Medulla oblongata (tissue), 1 donor: ENCODE results near the gene TBC1D24.

Experiments
- DNase-seq: peaks from one replicate; pipeline ENCODE4 v3.0.0-alpha.2; 2015; ENCODE audit errors: extremely low spot score

TBC1D24 gene

DNA sequence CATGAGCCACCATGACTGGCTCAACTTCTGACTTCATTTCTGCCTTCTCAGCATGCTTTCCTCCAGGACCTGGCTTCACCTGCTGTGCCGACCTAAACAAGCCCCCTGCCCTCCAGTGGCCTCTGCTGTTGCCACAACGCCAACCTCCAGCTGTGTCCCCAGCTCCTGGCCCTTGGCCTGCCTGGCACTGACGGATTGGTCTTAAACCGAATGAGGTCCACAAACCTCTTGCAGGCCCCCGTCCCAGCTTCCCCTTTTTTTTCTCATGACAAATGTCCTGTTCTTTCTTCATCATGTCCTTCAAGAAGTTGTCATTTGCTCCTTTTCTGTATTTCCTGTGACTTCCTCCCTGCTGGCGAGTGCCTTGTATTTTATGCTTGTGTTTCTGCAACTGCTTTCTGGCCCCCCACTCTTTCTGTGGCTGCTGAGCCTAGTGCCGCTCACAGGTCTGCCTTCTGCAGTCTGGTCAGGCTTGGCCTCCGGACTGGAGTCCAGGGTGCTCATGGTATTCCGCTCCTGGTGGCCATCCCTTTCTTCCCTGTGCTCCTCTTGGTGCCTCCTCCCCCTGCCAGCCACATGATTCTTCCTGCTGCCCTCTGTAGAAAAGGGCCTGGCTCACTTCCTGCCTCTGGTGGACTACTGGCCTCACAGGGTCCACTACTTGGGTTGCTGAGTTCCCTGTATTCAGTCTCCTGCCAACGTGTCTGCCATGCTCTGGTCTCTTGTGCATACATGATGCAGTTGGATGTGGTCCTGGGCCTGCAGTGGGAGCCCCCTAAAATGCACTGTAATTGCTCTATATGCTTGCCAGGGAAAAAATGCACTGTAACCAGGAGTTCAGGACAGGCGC is 41.7 kb downstream of the TBC1D24 start:
- peak; percentile 74 for DNase-seq

DNA sequence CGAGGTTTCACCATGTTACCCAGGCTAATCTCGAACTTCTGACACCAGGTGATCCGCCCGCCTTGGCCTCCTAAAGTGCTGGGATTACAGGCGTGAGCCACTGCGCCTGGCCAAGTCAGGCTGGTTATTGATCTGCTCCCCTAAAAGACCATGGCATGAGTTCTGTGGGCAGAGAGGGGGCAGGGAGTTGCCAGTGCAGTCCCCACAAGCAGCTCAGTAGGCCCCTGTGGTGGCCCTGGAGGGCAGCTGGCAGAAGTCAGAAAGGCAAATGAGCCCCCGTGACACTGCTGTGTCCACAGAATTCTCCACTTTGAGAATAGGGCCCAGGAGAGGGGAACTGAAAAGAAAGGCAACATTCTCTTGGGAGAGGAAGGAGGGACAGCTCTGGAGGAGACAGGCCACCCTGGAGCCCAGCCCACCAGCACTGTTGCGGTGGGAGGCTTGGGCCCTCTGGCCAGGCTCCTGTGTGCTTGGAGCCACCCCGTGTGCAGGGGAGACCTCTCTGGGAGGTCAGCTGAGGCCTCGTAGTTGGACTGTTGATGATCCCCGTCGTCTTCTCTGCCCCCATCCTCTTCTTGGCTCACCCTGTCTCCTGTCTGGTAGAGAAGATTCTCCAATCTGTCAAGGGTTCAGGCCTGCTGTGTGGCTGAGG is 43.2 kb downstream of the TBC1D24 start:
- no peak for DNase-seq

DNA sequence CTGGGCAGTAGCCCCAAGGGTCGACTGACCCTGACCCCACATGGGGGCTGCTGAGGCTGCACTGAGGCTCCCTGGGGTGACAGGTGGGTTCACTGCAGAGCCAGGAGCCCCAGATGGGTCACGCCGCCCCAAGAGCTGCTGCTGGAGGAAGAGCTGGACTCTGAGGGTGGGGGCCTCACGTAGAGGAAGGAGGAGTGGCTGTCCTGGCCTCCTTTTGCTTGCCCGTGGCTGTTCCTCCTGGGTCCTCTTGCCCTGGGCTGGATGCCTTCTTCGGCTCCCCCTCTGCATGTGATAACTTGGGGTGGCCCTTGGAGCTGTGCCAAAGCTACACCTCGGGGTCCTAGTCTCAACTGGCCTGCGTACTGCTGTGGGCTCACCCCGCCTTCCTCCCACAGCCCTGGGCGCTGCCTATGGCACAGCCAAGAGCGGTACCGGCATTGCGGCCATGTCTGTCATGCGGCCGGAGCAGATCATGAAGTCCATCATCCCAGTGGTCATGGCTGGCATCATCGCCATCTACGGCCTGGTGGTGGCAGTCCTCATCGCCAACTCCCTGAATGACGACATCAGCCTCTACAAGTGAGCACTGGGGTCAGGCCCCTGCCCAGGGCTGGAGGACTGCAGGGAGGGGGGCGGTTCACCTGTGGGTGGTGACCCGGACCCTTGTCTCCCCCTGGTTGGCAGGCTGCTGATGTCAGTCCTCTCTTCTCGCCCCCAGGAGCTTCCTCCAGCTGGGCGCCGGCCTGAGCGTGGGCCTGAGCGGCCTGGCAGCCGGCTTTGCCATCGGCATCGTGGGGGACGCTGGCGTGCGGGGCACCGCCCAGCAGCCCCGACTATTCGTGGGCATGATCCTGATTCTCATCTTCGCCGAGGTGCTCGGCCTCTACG is 44.1 kb downstream of the TBC1D24 start:
- DNase-seq = no peak

DNA sequence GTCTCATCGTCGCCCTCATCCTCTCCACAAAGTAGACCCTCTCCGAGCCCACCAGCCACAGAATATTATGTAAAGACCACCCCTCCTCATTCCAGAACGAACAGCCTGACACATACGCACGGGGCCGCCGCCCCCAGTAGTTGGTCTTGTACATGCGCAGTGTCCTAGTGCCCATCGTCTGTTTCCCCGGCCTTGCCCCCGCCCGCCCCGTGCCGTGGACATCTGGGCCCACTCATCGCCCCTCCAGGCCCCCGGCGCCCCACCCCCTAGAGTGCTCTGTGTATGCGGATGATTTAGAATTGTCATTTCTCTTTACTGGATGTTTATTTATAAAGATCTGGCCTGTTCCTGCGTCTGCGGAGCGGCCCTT is 44.8 kb downstream of the TBC1D24 start:
- DNase-seq = no peak

DNA sequence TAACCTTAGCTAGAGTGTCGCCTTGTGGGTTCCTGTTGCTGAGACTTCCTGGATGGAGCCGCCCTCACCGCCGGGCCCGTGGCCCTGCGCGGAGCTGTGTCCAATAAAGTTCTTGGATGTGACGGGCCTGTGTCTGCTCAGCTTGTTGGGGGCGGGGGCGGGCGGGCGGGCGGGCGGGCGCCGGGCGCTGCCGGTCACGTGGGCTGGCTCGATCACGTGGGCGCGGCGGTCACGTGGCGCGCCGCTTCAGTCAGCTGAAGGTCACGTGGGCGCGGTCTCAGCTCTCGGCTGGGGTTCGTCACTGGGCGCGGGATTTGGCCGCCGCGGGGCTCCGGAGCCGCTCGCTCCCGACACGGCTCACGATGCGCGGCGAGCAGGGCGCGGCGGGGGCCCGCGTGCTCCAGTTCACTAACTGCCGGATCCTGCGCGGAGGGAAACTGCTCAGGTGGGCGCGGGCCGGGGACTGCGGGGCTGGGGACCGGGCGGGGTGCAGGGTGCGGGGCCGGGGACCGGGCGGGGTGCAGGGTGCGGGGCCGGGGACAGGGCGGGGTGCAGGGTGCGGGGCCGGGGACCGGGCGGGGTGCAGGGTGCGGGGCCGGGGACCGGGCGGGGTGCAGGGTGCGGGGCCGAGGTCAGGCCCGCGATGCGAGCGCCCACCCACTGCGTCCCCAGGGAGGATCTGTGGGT is 45.3 kb downstream of the TBC1D24 start, which contains the start of gene AMDHD2:
Gene AMDHD2 (plus strand): TSS at position 275 of the 687 bp plus-strand sequence. CDS start 88 bp downstream, at position 363.
- DNase-seq = peak; percentile 87

GRCh38 chr16:2520784-2521531 is 46.0 kb downstream of the TBC1D24 start:
- DNase-seq = no peak

DNA sequence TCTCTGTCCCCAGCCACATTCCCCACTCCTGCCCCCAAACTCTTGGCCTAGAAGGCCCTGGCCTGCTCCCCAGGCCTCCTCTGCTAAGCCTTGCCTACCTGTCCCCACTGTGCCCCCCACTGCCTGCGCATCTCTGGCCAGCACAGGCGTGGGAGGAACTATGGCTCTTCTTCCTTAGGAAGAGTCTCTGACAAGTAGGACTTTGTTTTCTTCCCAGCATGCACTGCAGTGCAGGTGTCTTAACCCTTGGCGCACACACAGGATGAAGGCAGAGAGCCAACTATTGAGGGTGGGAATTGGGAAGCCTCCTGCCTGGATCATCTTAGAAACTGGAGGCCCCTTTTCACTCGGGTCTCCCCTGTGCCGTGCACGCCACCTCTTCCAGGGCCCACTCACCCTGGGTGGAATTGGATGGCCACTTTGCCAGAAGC is 48.9 kb downstream of the TBC1D24 start:
- no peak for DNase-seq

DNA sequence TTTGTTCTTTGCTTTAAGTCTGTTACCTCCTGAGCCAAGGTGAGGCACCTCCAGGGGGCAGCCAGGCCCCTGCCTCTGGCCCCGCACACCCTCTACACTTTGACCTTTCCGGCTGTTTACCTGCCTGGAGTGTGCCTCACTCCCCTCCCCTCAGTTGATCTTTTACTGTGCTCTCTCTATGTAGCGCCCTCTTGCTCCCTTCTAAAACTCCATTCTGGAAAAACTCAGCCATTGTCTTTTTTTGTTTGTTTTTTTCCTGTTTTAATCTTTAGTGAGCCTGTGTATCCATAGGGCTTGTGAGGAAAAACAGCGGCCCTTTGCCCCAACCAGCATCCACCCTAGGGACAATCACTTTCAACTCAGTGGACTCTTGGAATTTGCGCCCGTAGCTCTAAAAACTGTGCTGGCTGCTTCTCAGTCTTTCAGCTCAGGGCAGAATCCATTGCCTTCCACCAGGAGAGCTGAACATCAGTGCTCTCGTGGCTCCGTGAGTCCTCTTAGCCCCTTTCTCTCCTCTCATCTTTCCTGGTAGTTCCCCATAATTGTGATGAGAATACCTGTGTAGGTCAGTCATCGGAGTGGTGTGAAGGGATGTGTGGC is 49.5 kb downstream of the TBC1D24 start:
- no peak for DNase-seq

DNA sequence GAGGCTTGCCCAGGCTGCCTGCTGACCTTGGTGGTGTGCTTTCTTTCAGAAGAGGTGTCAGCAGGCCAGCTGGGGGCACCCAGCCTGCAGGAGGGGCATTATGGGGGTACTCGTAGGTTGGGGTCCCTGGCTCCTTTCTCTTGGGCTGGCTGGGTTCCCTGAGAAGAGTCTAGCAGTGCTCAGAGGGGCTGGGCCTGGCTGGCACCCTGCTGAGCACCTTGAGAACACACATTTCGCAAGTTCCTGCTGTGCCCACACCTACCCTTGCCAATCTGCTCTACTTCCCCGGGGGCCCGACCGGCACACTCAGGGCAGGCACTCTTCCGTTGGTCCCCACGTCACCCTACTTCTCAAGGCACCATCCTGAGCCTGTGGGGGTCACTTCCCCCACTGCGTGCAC is 51.2 kb downstream of the TBC1D24 start:
- DNase-seq = no peak

DNA sequence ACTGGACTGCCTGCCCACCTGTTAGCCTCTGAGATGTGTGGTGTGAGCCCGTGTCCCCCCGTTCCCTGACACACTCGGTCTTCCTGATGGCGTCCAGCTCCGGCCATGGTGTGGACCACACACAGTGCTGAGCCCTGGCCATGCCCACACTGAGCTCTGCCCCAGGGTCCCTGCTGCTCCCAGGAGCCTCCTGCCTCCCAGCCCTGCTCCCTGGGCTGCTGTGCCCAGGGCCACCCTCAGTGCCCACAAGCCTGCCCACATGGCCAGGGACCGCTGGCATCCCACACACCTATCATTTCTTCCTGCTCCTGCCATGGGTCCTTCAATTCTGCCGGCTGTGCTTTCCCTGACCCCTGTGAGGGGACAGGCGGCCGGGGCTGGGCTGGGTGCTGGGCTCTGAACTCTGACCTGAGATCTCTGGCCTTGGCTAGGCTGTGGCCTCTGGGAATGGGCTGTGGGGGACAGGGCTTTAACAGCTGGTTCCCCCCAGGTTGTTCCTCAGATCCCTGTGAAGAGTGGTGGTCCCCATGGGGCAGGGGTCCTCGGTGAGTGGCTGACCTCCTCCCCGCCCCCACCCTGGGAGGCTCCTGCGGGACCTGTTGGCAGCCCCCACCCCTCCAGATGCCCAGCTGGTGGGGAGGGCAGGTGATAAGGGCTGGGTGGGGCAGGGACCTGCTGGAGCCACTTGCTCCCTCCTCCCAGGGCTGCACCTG is 52.3 kb downstream of the TBC1D24 start:
- DNase-seq = no peak

GRCh38 chr16:2527784-2528100 is 52.8 kb downstream of the TBC1D24 start:
- no peak for DNase-seq

- DNase-seq = no peak
Observed at GRCh38 chr16:2528161-2529060, 53.5 kb downstream of the TBC1D24 start.

- DNase-seq = no peak
Observed at GRCh38 chr16:2529061-2529931, 54.4 kb downstream of the TBC1D24 start.

DNA sequence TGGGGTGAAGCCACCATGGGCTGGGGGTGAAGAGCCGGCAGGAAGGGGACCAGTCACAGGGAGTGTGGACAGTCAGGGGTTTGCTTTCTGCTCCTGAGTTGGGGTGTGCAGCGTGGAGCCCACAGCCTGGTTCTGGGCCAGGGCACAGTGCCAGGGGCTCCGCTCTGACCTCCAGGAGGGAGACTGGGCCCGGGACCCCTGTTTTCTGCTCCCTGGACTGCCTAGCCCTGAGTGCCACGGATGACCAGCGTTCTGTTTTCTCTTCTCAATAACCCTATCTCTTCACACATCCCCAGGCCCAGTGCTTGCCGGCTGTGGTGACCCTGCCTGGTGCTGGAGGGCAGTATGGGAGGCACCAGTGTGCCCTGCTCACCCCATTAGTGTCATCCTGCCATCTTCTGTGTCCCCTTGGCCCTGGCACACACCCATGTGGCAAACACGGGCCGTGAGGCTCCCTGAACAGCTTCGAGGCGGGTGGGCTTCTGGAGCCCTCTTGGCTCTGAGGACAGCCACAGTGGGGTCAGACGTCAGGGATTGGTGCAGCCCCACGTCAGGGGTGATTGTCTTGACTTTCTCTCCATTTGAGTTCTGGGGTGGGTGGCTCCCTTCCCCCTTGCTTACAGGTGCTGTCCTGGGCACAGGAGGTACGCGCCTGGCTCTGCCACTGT is 55.2 kb downstream of the TBC1D24 start:
- no peak for DNase-seq

DNA sequence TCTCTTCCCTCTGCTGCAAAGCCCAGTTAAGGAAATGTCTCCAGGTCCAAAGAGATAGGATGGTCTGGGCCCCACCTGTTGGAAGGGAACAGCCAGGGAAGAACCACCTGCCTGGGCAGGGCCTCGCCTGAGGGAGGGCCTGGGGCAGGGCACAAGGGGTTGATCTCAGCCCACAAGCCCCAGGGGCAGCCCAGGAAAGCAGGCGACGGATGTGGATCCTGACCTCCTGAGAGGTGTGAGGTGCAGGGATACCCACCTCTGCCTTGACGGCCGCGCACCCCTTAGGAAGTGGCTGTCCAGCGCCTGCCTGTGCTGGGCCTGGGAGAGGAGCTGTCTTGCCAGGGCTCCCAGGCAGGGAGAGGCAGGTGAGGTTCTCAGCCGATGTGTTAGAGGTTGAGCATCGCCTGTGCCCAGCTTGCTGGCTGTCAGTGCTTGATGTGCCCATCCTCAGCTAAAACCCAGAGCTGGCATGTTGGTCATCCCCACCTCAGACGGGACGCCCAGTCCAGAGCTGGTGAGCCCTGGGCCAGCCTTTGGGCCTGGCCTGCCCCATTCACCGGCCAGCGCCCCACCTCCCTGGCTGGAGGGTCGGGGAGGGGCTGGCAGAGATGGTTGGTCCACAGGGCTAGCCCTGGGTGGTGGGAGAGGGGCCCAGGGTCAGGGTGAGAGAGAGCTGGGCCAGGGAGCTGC is 55.8 kb downstream of the TBC1D24 start:
- DNase-seq = no peak

DNA sequence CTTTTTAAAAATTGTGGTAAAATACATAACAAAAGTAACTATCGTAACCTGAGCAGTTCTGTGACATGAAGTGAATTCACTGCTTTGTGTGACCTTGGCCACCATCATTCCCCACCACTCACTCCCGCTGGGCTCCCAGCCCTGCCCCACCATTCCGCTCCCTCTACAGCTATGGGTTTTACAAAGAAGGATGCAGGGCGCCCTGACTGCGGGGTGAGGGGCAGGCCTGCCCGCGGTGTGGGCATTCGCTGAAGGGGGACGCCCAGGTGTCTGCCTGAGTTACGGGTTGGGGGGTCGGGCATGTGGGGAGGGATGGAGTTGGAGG is 56.4 kb downstream of the TBC1D24 start, which contains the start of gene CEMP1:
Gene CEMP1 (minus strand): TSS at position 38 of the 325 bp plus-strand sequence. CDS start 335 bp downstream, outside the sequence.
- DNase-seq = no peak
